Smooth muscle cell (in vitro differentiated cells): ENCODE measurements around the gene PCAT6. TPM values are rescaled to one million over a fixed set of nuclear protein-coding genes. Genes with fewer than 3 reads are reported as not detected.

Experiments
- DNase-seq: peaks from one replicate; lab custom pipeline; 2025; ENCODE audit not compliant: unreplicated experiment; lab: John Stamatoyannopoulos, UW
- H2AFZ ChIP-seq: fragments of 200-600 bp; sonication (generic); 2 replicates; pipeline ENCODE4 v1.6.0; 2016; ENCODE audit warnings: antibody characterized with exemption, low read depth, mild to moderate bottlenecking
- H3F3A ChIP-seq: fragments of 200-600 bp; sonication (generic); 2 replicates; pipeline ENCODE4 v1.6.0; 2017; ENCODE audit warnings: antibody characterized with exemption, low read depth
- H3K27ac ChIP-seq: fragments of 200-600 bp; sonication (generic); 2 replicates; pipeline ENCODE4 v1.5.1; 2016; ENCODE audit warnings: low read depth, mild to moderate bottlenecking
- H3K27me3 ChIP-seq: fragments of 200-600 bp; sonication (generic); 2 replicates; pipeline ENCODE4 v1.6.1; 2016; ENCODE audit warnings: low read depth, mild to moderate bottlenecking
- H3K36me3 ChIP-seq: fragments of 200-600 bp; sonication (generic); 2 replicates; pipeline ENCODE4 v1.5.1; 2016; ENCODE audit warnings: low read depth
- H3K4me1 ChIP-seq: fragments of 200-600 bp; sonication (generic); 2 replicates; pipeline ENCODE4 v1.5.1; 2016; ENCODE audit warnings: low read depth
- H3K4me2 ChIP-seq: fragments of 200-600 bp; sonication (generic); 2 replicates; pipeline ENCODE4 v1.6.0; 2016; ENCODE audit warnings: mild to moderate bottlenecking
- H3K4me3 ChIP-seq: fragments of 200-600 bp; sonication (generic); 2 replicates; pipeline ENCODE4 v1.5.1; 2016; ENCODE audit warnings: mild to moderate bottlenecking
- H3K79me2 ChIP-seq: fragments of 200-600 bp; sonication (generic); 2 replicates; pipeline ENCODE4 v1.6.0; 2016; ENCODE audit warnings: low read depth, mild to moderate bottlenecking
- H3K9ac ChIP-seq: fragments of 200-600 bp; sonication (generic); 2 replicates; pipeline ENCODE4 v1.6.0; 2016; ENCODE audit warnings: low read depth
- H3K9me3 ChIP-seq: fragments of 200-600 bp; sonication (generic); replicated peaks from 2 replicates; pipeline ENCODE4 v1.5.1; 2016; ENCODE audit warnings: low read depth
- H4K20me1 ChIP-seq: fragments of 200-600 bp; sonication (generic); 2 replicates; pipeline ENCODE4 v1.6.0; 2016; ENCODE audit warnings: low read depth
- CTCF ChIP-seq: fragments of 200-600 bp; sonication (generic); IDR thresholded peaks from 2 replicates; pipeline ENCODE4 v1.5.1; 2017; ENCODE audit warnings: borderline replicate concordance, mild to moderate bottlenecking, antibody characterized with exemption; ENCODE audit not compliant: insufficient read depth, poor library complexity, severe bottlenecking
- WGBS: methylation state at CpG from one replicate; pipeline ENCODE4 v1.1.7; 2016; ENCODE audit warnings: low lambda C conversion rate; 5-methylcytosine and 5-hydroxymethylcytosine counted together
- polyA plus RNA-seq: library from polyadenylated mRNA; unstranded; fragments of >200 nt; fragmentation: Nextera tagmentation; extraction: Ambion mirVana; gene quantifications from 2 replicates; pipeline ENCODE4 v1.2.1, GENCODE V29; 2016
- total RNA-seq: library from RNA; depleted of rRNA; stranded (reverse); fragments of >200 nt; gene quantifications from 2 replicates; pipeline ENCODE4 v1.2.3, GENCODE V29; 2014

The PCAT6 gene
- total and polyA plus RNA-seq, 2 experiments from 2014 or later: 13.0 to 30.1 TPM

GRCh38 chr1:202837746-202838262 is 27.1 kb downstream of the PCAT6 start:
- DNase-seq: no peak
- Histone ChIP-seq H3K9ac (no peak overlapping the region), H3F3A (no peaks in the 10 kb centered on the region), H3K4me3 (no peak overlapping the region), H4K20me1 (no peaks in the 10 kb centered on the region), H3K27me3 (no peaks in the 10 kb centered on the region), H3K9me3 (no peaks in the 10 kb centered on the region), H3K4me1 (peaks cover 6% of the 10 kb centered on the region), H3K4me2 (no peak overlapping the region), H2AFZ (no peak overlapping the region), H3K79me2 (no peaks in the 10 kb centered on the region), H3K27ac (no peak overlapping the region), H3K36me3 (no peaks in the 10 kb centered on the region)
- TF ChIP-seq CTCF: no peak
- WGBS: 93% methylated on average over 5 of the region's 5 CpGs

GRCh38 chr1:202843081-202843480 is 32.3 kb downstream of the PCAT6 start:
- Histone ChIP-seq H3K79me2 (no peaks in the 10 kb centered on the region), H3K4me3 (no peak overlapping the region), H3K4me1 (peaks cover 4% of the 10 kb centered on the region), H3K27me3 (no peaks in the 10 kb centered on the region), H3K4me2 (no peak overlapping the region), H3K27ac (no peak overlapping the region), H4K20me1 (no peaks in the 10 kb centered on the region), H3K36me3 (no peaks in the 10 kb centered on the region), H3K9me3 (no peaks in the 10 kb centered on the region), H3F3A (no peaks in the 10 kb centered on the region), H3K9ac (no peak overlapping the region), H2AFZ (no peak overlapping the region)
- no peak for TF ChIP-seq CTCF
- 98% methylated on average over 11 of the region's 11 CpGs for WGBS
- DNase-seq: no peak

GRCh38 chr1:202844259-202844658 is 33.5 kb downstream of the PCAT6 start:
- no peak overlapping the region for H3K27ac ChIP-seq
- H4K20me1 ChIP-seq: no peaks in the 10 kb centered on the region
- H3K9ac ChIP-seq: no peak overlapping the region
- H3F3A ChIP-seq: no peaks in the 10 kb centered on the region
- H2AFZ ChIP-seq: no peak overlapping the region
- H3K36me3 ChIP-seq: no peaks in the 10 kb centered on the region
- WGBS: 84% methylated on average over 5 of the region's 5 CpGs
- no peak overlapping the region for H3K4me3 ChIP-seq
- no peak overlapping the region for H3K4me2 ChIP-seq
- no peaks in the 10 kb centered on the region for H3K27me3 ChIP-seq
- H3K4me1 ChIP-seq: peaks cover 4% of the 10 kb centered on the region
- H3K79me2 ChIP-seq: no peaks in the 10 kb centered on the region
- no peak for DNase-seq
- H3K9me3 ChIP-seq: no peaks in the 10 kb centered on the region
- no peak for TF ChIP-seq CTCF

- TF ChIP-seq CTCF: no peak
- H3K79me2 ChIP-seq: no peaks in the 10 kb centered on the region
- no peak for DNase-seq
- no peak overlapping the region for H2AFZ ChIP-seq
- H3K4me2 ChIP-seq: no peak overlapping the region
- H3F3A ChIP-seq: no peaks in the 10 kb centered on the region
- no peak overlapping the region for H3K4me3 ChIP-seq
- WGBS: 64% methylated on average over 6 of the region's 6 CpGs
- H3K9ac ChIP-seq: no peak overlapping the region
- peaks cover 4% of the 10 kb centered on the region for H3K4me1 ChIP-seq
- no peak overlapping the region for H3K27ac ChIP-seq
- no peaks in the 10 kb centered on the region for H4K20me1 ChIP-seq
- H3K9me3 ChIP-seq: no peaks in the 10 kb centered on the region
- no peaks in the 10 kb centered on the region for H3K36me3 ChIP-seq
- no peaks in the 10 kb centered on the region for H3K27me3 ChIP-seq
Measured at GRCh38 chr1:202844935-202845334, 34.2 kb downstream of the PCAT6 start.
